Left ventricle myocardium inferior (tissue), 1 donor: ENCODE measurements around the gene COG7. TPM values are rescaled to one million over a fixed set of nuclear protein-coding genes. Genes with fewer than 3 reads are reported as not detected.

Source experiments
- DNase-seq: peaks from one replicate; pipeline ENCODE4 v3.0.0-alpha.2; 2020
- H3K27ac ChIP-seq: fragments of 200-600 bp; replicated peaks from 2 replicates; pipeline ENCODE4 v1.8.0; 2021
- H3K27me3 ChIP-seq: fragments of 200-600 bp; 2 replicates; pipeline ENCODE4 v1.8.0; 2021; ENCODE audit warnings: low read depth
- H3K36me3 ChIP-seq: fragments of 200-600 bp; 2 replicates; pipeline ENCODE4 v1.8.0; 2021
- H3K4me1 ChIP-seq: fragments of 200-600 bp; 2 replicates; pipeline ENCODE4 v1.8.0; 2021
- H3K4me3 ChIP-seq: fragments of 200-600 bp; 2 replicates; pipeline ENCODE4 v1.8.0; 2021; ENCODE audit warnings: mild to moderate bottlenecking, moderate library complexity
- H3K9me3 ChIP-seq: fragments of 200-600 bp; replicated peaks from 2 replicates; pipeline ENCODE4 v1.8.0; 2021
- intact Hi-C: fragments of 100-400 bp; cut with micrococcal nuclease; formaldehyde crosslinking; loops from one replicate; pipeline ENCODE4 v1.11.0; 2022
- total RNA-seq: library from RNA; stranded (reverse); fragmentation: NEBNext Ultra II Directional; extraction: Animal tissue kit (Norgen Biotek cat#: 25700); gene quantifications from one replicate; pipeline ENCODE4 v1.2.1, GENCODE V29; 2021
- TF ChIP-seq, protein P1 (sequence below): fragments of 200-600 bp; IDR thresholded peaks from 2 replicates; pipeline ENCODE4 v1.8.0; 2021; ENCODE audit warnings: antibody characterized with exemption, mild to moderate bottlenecking, borderline replicate concordance
- donor health status: DM: no; HTN: yes; CAD: no; lungs with severe emphysema.

The COG7 gene
- total RNA-seq, 1 donor from 2014 or later: 11.7 TPM

- Histone ChIP-seq H3K4me1 (peaks cover 10% of the 10 kb centered on the region), H3K4me3 (no peak overlapping the region), H3K36me3 (peaks cover 80% of the 10 kb centered on the region), H3K27me3 (no peaks in the 10 kb centered on the region), H3K9me3 (no peaks in the 10 kb centered on the region), H3K27ac (no peak overlapping the region)
- TF ChIP-seq, protein P1, sequence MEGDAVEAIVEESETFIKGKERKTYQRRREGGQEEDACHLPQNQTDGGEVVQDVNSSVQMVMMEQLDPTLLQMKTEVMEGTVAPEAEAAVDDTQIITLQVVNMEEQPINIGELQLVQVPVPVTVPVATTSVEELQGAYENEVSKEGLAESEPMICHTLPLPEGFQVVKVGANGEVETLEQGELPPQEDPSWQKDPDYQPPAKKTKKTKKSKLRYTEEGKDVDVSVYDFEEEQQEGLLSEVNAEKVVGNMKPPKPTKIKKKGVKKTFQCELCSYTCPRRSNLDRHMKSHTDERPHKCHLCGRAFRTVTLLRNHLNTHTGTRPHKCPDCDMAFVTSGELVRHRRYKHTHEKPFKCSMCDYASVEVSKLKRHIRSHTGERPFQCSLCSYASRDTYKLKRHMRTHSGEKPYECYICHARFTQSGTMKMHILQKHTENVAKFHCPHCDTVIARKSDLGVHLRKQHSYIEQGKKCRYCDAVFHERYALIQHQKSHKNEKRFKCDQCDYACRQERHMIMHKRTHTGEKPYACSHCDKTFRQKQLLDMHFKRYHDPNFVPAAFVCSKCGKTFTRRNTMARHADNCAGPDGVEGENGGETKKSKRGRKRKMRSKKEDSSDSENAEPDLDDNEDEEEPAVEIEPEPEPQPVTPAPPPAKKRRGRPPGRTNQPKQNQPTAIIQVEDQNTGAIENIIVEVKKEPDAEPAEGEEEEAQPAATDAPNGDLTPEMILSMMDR: no peak
- DNase-seq: no peak
- intact Hi-C loops: no loop called here
Observed at GRCh38 chr16:23407436-23408127, 45.4 kb downstream of the COG7 start.

DNA sequence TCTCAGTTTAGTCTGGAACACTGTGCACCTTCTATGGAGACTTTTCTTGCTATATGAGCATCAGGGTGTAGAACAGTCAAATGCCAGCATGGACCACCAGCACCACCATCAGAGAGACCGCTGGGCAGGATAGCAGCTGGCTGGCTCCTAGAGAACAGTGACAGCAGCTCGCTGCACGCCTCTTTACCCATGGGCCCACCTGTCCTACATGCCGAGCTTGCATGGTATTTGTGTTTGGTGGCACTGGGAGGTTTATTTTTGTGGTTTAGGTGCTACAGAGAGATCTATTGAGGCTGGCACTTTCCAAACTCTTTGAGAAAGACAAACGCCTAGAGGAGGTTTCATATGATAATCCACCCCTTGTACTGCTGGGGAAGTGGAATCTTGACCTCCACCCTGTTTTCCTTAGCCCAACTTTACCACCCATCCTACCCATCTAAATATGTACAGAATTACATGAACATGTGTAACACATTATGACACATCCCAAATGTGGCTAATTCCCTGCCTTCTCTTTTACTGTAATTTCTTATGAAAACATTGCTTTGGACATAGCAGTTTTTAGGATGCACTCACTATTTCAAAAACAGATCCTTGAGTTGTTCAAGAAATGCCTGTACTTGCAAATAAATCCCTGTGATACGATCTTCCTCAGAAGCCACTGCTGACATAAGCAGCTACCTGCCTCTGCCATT lies 46.3 kb downstream of the COG7 start:
- peaks cover 80% of the 10 kb centered on the region for H3K36me3 ChIP-seq
- peaks cover 10% of the 10 kb centered on the region for H3K4me1 ChIP-seq
- no peaks in the 10 kb centered on the region for H3K27me3 ChIP-seq
- intact Hi-C loops: no loop called here
- H3K4me3 ChIP-seq: no peak overlapping the region
- H3K27ac ChIP-seq: no peak overlapping the region
- TF ChIP-seq, protein P1: no peak
- no peaks in the 10 kb centered on the region for H3K9me3 ChIP-seq
- no peak for DNase-seq

DNA sequence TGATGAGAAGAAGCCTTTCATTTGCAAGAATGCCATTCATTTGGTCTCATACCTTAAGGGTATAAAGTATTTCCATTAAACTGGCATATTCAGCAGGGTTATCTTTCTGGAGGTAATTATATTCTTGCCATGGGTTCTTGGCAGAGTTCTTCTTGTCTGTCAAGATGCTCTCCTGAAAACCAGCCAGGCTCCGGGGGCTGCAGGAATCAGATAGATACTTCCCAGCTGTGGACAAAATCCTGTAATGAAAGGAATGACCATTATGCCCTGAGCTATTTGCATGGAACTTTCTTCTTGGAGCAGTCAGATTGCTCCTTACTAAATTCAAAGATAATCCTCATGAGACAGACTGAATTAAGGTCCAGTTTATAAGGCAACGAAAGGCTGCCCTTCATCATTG lies 47.0 kb downstream of the COG7 start:
- Histone ChIP-seq H3K36me3 (peaks cover 80% of the 10 kb centered on the region), H3K9me3 (no peaks in the 10 kb centered on the region), H3K4me1 (peaks cover 10% of the 10 kb centered on the region), H3K27ac (no peak overlapping the region), H3K4me3 (no peak overlapping the region), H3K27me3 (no peaks in the 10 kb centered on the region)
- TF ChIP-seq, protein P1: no peak
- intact Hi-C loops: no loop called here
- no peak for DNase-seq

DNA sequence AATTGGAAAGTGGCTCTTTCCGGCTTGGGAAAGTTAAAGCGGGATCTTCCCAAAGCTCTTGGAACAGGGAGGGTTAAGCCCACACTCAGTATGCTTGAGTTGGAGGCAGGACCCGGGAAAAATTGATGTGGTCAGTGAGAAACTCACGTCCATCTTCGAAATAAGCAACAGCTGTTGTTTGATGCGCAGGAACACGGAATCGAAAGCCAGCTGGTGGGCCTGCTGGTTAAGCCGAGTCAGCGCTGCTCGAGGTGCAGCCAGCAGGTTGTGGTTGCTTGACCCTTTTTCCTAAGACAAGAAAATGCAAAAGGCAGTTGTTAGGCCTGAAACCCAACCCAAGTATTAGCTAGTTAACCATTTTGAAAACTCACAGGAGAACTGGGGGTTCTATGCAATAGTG lies 49.4 kb downstream of the COG7 start:
- DNase-seq: no peak
- TF ChIP-seq, protein P1: no peak
- Histone ChIP-seq H3K4me1 (peaks cover 13% of the 10 kb centered on the region), H3K9me3 (no peaks in the 10 kb centered on the region), H3K27me3 (no peaks in the 10 kb centered on the region), H3K4me3 (no peak overlapping the region), H3K27ac (no peak overlapping the region), H3K36me3 (peaks cover 82% of the 10 kb centered on the region)
- intact Hi-C loops: no loop called here

DNA sequence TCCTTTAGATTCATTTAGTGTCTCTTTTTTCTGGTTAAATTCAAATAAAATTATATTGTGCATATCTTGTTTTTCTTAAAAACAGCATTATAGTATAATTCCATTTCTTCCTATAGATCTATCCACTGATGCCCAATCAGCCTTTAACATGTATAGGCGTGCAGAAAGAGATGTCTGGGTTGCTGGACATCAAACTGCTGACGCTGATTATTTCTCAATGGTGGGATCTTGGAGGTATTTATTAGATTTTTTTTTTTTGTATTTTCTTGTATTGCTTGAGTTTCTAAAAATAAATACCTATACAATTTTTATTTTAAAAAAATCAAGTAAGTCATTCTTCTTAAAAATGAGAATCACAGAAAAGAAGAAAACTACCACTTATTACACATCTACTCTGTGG lies 50.9 kb downstream of the COG7 start:
- no peak for DNase-seq
- Histone ChIP-seq H3K4me3 (no peak overlapping the region), H3K4me1 (peaks cover 15% of the 10 kb centered on the region), H3K36me3 (peaks cover 90% of the 10 kb centered on the region), H3K27ac (no peak overlapping the region), H3K9me3 (no peaks in the 10 kb centered on the region), H3K27me3 (no peaks in the 10 kb centered on the region)
- TF ChIP-seq, protein P1: no peak
- intact Hi-C loops: no loop called here
